ENCODE measurements around the gene GAD1. TPM values are rescaled to one million over a fixed set of nuclear protein-coding genes. Genes with fewer than 3 reads are reported as not detected.

The GAD1 gene
- total RNA-seq, 2 experiments from 2014 or later: not detected

DNA sequence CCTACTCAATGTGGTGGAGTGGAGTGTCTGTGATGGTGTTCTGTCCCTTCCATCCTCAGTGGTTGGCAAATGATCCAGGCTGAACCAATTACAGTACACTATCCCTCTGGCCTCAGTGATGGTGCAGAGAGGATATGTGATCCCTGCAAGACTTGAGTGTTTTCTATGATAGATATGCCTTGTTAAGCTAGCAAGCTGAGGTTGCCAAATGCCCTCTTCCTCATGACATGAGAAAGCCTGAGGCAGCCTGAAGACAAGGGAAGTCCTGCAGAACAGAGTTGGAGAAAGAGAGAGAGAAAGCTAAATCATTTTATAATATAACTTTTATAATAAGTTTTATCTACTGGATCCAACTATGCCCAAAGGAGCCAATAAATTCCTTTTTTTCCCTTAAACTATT is 70.8 kb downstream of the GAD1 start:
- Mint-ChIP-seq H3K9me3 (no peaks in the 10 kb centered on the region), H3K4me1 (ENCODE audit: low read depth) (no peaks in the 10 kb centered on the region), H3K4me3 (no peak overlapping the region), H3K36me3 (ENCODE audit: low read depth) (no peaks in the 10 kb centered on the region), H3K27ac (no peak overlapping the region), H3K27me3 (peaks cover 13% of the 10 kb centered on the region)
- ChIA-PET POLR2A (no interaction called here), CTCF (interaction anchor here (1.1 kb wide), 1 partner anchor 9 kb away, joined by 3 read pairs; no protein-coding TSS in a partner anchor)
- no peak for DNase-seq
- Histone ChIP-seq H3K9me3 (ENCODE audit: control insufficient read depth in 1 of 2, insufficient read depth in 1 of 2, low read length in 2 of 2) (no peaks in the 10 kb centered on the region), H3K4me3 (ENCODE audit: low read length) (no peak overlapping the region), H3K27ac (ENCODE audit: low read depth in 1 of 2, low read length in 2 of 2) (no peak overlapping the region), H3K4me1 (ENCODE audit: insufficient read depth, low read length) (no peaks in the 10 kb centered on the region), H3K27me3 (ENCODE audit: control insufficient read depth in 1 of 2, insufficient read depth in 2 of 2, low read length in 2 of 2) (peaks cover 0 to 7% of the 10 kb centered on the region in 2 experiments), H3K36me3 (ENCODE audit: insufficient read depth, low read length) (no peaks in the 10 kb centered on the region)
- ATAC-seq (ENCODE audit: poor library complexity): no peak
- intact Hi-C loops (cut with DNase I, micrococcal nuclease): no loop called here
- TF ChIP-seq, protein P1, sequence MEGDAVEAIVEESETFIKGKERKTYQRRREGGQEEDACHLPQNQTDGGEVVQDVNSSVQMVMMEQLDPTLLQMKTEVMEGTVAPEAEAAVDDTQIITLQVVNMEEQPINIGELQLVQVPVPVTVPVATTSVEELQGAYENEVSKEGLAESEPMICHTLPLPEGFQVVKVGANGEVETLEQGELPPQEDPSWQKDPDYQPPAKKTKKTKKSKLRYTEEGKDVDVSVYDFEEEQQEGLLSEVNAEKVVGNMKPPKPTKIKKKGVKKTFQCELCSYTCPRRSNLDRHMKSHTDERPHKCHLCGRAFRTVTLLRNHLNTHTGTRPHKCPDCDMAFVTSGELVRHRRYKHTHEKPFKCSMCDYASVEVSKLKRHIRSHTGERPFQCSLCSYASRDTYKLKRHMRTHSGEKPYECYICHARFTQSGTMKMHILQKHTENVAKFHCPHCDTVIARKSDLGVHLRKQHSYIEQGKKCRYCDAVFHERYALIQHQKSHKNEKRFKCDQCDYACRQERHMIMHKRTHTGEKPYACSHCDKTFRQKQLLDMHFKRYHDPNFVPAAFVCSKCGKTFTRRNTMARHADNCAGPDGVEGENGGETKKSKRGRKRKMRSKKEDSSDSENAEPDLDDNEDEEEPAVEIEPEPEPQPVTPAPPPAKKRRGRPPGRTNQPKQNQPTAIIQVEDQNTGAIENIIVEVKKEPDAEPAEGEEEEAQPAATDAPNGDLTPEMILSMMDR (IDR thresholded peaks at IDR 0.05): no peak

DNA sequence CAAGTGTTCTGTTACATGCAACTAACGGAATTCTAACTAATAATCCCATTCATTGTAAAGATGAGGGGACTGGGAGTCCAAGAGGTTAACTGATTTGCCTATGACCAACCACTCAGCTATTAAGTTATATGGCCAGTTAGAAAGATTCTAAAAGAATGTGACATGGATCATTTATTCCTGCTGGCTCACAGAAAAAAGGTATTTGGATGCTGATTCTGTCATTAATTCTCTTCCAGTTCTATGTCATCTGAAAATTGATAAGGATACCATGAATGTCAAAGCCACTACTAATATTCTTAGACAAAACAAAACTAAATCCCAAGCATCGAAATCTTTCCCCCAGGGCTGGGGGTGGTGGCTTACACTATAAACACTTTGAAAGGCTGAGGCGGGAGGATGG is 71.2 kb downstream of the GAD1 start:
- no peaks in the 10 kb centered on the region for H3K9me3 Mint-ChIP-seq

DNA sequence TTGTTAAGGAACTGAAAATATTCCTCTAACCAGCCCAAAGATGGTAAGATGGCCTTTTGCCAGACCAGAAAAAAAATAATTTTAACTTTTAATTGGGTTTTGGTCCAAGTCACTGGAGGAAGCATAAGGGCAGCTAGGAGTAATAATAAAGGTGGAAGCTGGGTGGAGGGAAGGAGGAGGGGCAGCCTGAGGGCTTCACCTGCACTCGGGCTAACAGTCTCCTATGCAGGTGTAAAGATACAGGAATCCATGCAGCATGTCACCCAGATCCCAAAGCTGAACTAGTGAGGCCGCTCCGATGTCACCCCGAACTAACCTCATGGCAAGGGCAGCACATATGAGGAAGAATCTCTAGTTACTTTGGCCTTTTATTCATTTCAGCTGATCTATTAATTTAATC is 75.2 kb downstream of the GAD1 start:
- H3K4me1 Mint-ChIP-seq (ENCODE audit: low read depth): no peaks in the 10 kb centered on the region
- peaks cover 0 to 3% of the 10 kb centered on the region in 2 experiments for H3K27me3 ChIP-seq (ENCODE audit: control insufficient read depth in 1 of 2, insufficient read depth in 2 of 2, low read length in 2 of 2)
- H3K27me3 Mint-ChIP-seq: peaks cover 9% of the 10 kb centered on the region
- H3K4me1 ChIP-seq (ENCODE audit: insufficient read depth, low read length): no peaks in the 10 kb centered on the region
- no peaks in the 10 kb centered on the region for H3K9me3 ChIP-seq (ENCODE audit: control insufficient read depth in 1 of 2, insufficient read depth in 1 of 2, low read length in 2 of 2)
- H3K9me3 Mint-ChIP-seq: no peaks in the 10 kb centered on the region
- no peak overlapping the region for H3K4me3 Mint-ChIP-seq
- TF ChIP-seq, protein P1 (IDR thresholded peaks at IDR 0.05): no peak
- CTCF ChIA-PET: interaction anchor here (1.2 kb wide), 1 partner anchor 37 kb away, joined by 3 read pairs; the partner anchor contains the start of gene GORASP2
- H3K36me3 ChIP-seq (ENCODE audit: insufficient read depth, low read length): no peaks in the 10 kb centered on the region
- H3K27ac ChIP-seq (ENCODE audit: low read depth in 1 of 2, low read length in 2 of 2): no peak overlapping the region
- H3K27ac Mint-ChIP-seq: no peak overlapping the region
- no peak for DNase-seq
- no peaks in the 10 kb centered on the region for H3K36me3 Mint-ChIP-seq (ENCODE audit: low read depth)
- POLR2A ChIA-PET: no interaction called here
- intact Hi-C loops (cut with DNase I, micrococcal nuclease): no loop called here
- H3K4me3 ChIP-seq (ENCODE audit: low read length): no peak overlapping the region
- no peak for ATAC-seq (ENCODE audit: poor library complexity)

More for the DNA sequence above, 71.2 kb downstream of the GAD1 start:
- intact Hi-C loops (cut with DNase I, micrococcal nuclease): no loop called here
- DNase-seq (no peak), ATAC-seq (ENCODE audit: poor library complexity) (no peak)
- Mint-ChIP-seq H3K4me3 (no peak overlapping the region), H3K36me3 (ENCODE audit: low read depth) (no peaks in the 10 kb centered on the region), H3K4me1 (ENCODE audit: low read depth) (no peaks in the 10 kb centered on the region), H3K27ac (no peak overlapping the region), H3K27me3 (peaks cover 13% of the 10 kb centered on the region)
- no peak overlapping the region for H3K27ac ChIP-seq (ENCODE audit: low read depth in 1 of 2, low read length in 2 of 2)
- no peaks in the 10 kb centered on the region for H3K36me3 ChIP-seq (ENCODE audit: insufficient read depth, low read length)
- H3K9me3 ChIP-seq (ENCODE audit: control insufficient read depth in 1 of 2, insufficient read depth in 1 of 2, low read length in 2 of 2): no peaks in the 10 kb centered on the region
- CTCF ChIA-PET: interaction anchor here (1.1 kb wide), 1 partner anchor 9 kb away, joined by 3 read pairs; no protein-coding TSS in a partner anchor
- H3K4me3 ChIP-seq (ENCODE audit: low read length): no peak overlapping the region
- POLR2A ChIA-PET: no interaction called here
- H3K4me1 ChIP-seq (ENCODE audit: insufficient read depth, low read length): no peaks in the 10 kb centered on the region
- TF ChIP-seq, protein P1 (IDR thresholded peaks at IDR 0.05): no peak
- peaks cover 0 to 7% of the 10 kb centered on the region in 2 experiments for H3K27me3 ChIP-seq (ENCODE audit: control insufficient read depth in 1 of 2, insufficient read depth in 2 of 2, low read length in 2 of 2)

Data from CD4-positive, alpha-beta T cell (primary cell).